ENCODE measurements around the gene SARDH.

DNA sequence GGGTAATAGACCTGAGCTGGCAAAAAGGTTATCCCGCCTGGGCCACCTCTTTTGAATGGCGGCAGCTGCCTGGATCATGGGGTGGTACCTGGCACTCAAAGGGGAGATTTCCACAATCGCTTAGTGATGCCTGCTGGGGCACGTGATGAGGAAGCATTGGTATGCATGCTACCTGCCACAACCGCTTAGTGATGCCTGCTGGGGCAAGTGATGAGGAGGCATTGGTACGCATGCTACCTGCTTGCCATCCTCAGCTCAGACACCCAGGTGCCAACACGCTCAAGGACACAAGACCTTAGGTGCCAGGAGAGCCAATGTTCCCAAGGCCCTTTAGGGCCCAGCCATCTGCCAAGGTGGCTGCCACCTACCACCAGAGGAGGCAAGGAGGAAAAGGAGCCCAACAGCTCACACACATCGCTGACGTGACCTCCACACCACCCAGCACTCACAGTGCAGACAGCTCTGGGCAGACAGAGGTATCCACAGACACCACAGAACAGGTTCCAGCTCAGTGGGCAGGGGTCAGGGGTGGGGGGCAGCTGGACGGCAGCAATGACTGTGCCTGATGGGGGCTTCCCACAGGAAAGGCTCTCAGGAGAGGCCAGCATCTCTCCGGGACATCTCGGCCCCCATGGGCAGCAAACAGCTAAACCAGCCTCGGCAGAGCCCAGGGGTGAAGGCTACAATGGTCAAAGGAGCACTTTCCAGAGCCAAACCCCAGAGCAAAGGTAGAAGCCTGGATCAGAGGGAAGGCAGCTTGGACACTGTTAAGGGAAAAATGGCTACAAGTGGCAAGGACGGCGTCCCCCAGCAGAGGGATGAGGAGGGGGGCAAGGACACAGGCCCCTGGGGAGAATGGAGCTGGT lies 43.0 kb upstream of the SARDH start:
- TF ChIP-seq CTCF (IDR thresholded peaks at IDR 0.05; ENCODE audit: low read depth, low read length), result no peak
- no peak for TF ChIP-seq POLR2A (IDR thresholded peaks at IDR 0.05; ENCODE audit: extremely low read depth, insufficient read length)
- TF ChIP-seq MAX (IDR thresholded peaks at IDR 0.05; ENCODE audit: low read depth, low read length), result no peak
- TF ChIP-seq MYC (IDR thresholded peaks at IDR 0.05; ENCODE audit: low read depth, low read length), result no peak

Measured in NB4 (cell line).